PC-9 (cell line): ENCODE data around the gene GABPB1.

Source experiments
- EZH2 ChIP-seq: fragments of 200-600 bp; sonication (generic); IDR thresholded peaks from 2 replicates; pipeline ENCODE4 v1.8.0; 2017; ENCODE audit warnings: antibody characterized with exemption, low read depth
- TF ChIP-seq, protein P1 (sequence below): fragments of 200-600 bp; sonication (generic); conservative IDR thresholded peaks from 2 replicates; pipeline ENCODE4 v1.6.1; 2017; ENCODE audit warnings: mixed run types, antibody characterized with exemption, mild to moderate bottlenecking, moderate library complexity

DNA sequence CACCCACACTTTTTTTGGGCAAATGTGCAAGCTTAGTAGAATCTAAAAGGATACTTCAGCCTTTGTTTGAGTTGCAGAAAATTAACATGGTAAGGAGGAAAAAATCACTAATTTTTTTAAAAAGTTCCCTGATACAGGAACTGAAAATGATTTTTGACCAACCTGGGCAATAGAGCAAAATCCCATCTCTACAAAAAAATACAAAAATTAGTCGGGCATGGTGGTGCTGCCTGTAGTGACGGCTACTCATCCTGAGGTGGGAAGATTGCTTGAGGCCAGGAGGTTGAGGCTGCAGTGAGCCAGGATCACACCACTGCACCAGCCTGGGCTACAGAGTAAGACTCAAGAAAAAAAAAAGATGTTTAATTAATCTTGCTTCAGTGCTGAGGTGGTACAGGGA, 10.6 kb upstream of the GABPB1 start:
- TF ChIP-seq, protein P1, sequence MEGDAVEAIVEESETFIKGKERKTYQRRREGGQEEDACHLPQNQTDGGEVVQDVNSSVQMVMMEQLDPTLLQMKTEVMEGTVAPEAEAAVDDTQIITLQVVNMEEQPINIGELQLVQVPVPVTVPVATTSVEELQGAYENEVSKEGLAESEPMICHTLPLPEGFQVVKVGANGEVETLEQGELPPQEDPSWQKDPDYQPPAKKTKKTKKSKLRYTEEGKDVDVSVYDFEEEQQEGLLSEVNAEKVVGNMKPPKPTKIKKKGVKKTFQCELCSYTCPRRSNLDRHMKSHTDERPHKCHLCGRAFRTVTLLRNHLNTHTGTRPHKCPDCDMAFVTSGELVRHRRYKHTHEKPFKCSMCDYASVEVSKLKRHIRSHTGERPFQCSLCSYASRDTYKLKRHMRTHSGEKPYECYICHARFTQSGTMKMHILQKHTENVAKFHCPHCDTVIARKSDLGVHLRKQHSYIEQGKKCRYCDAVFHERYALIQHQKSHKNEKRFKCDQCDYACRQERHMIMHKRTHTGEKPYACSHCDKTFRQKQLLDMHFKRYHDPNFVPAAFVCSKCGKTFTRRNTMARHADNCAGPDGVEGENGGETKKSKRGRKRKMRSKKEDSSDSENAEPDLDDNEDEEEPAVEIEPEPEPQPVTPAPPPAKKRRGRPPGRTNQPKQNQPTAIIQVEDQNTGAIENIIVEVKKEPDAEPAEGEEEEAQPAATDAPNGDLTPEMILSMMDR: no peak
- TF ChIP-seq EZH2: no peak
